Right cardiac atrium (tissue), 5 donors: ENCODE data around the gene HAGH. TPM values are rescaled to one million over a fixed set of nuclear protein-coding genes. Genes with fewer than 3 reads are reported as not detected.

Source experiments
- ATAC-seq, 2 donors: fragments of 200-7000 bp; cut with Tn5 transposase; one replicate each; pipeline versions ENCODE4 v1.8.0 to v1.9.1; 2020; ENCODE audit warnings: moderate library complexity in 2 of 2, mild to moderate bottlenecking in 1 of 2
- DNase-seq, 3 donors: peaks; one replicate each; pipeline ENCODE4 v3.0.0-alpha.2; 2020
- H3K27ac ChIP-seq: one replicate; pipeline ENCODE4 v1.5.1; 2013; ENCODE audit warnings: mild to moderate bottlenecking, low read length, control low read depth, moderate library complexity
- H3K27me3 ChIP-seq: one replicate; pipeline ENCODE4 v1.6.1; 2013; ENCODE audit not compliant: control insufficient read depth, insufficient read depth
- H3K4me1 ChIP-seq: one replicate; pipeline ENCODE4 v1.6.1; 2013; ENCODE audit warnings: low read length; ENCODE audit not compliant: control insufficient read depth, insufficient read depth
- H3K4me3 ChIP-seq: one replicate; pipeline ENCODE4 v1.5.1; 2013; ENCODE audit warnings: low read length, control low read depth
- H3K9me3 ChIP-seq: one replicate; pipeline ENCODE4 v1.6.1; 2013; ENCODE audit warnings: low read length; ENCODE audit not compliant: control insufficient read depth
- WGBS: extraction: QIAGEN DNeasy Blood & Tissue Kit; methylation state at CpG from one replicate; pipeline ENCODE4 v1.1.7; 2013; 5-methylcytosine and 5-hydroxymethylcytosine counted together
- intact Hi-C, 4 donors: fragments of 100-400 bp; cut with DNase I; formaldehyde crosslinking; loops; one replicate each; pipeline versions ENCODE4 v1.11.0 to v1.14.0; 2022 to 2023
- polyA plus RNA-seq: library from polyadenylated mRNA; stranded (reverse); fragments of 200-250 nt; gene quantifications from one replicate; pipeline ENCODE4 v1.2.3, GENCODE V29; 2013
- total RNA-seq, 4 donors: library from RNA; stranded (reverse); fragmentation: NEBNext Ultra II Directional; extraction: Animal tissue kit (Norgen Biotek cat#: 25700); gene quantifications; one replicate each; pipeline ENCODE4 v1.2.1, GENCODE V29; 2021
- donor health status: healthy with polysubstance abuse.
- donor health status: DM: no; HTN: yes; CAD: no.
- donor health status: DM: no; HTN: no; CAD: no.
- donor health status: DM: no; HTN: yes; CAD: no; lungs with severe emphysema.
- donor health status: DM: yes; HTN: yes; CAD: no.

Gene HAGH
- total and polyA plus RNA-seq, 5 donors = 123 to 224 (median 145) TPM

DNA sequence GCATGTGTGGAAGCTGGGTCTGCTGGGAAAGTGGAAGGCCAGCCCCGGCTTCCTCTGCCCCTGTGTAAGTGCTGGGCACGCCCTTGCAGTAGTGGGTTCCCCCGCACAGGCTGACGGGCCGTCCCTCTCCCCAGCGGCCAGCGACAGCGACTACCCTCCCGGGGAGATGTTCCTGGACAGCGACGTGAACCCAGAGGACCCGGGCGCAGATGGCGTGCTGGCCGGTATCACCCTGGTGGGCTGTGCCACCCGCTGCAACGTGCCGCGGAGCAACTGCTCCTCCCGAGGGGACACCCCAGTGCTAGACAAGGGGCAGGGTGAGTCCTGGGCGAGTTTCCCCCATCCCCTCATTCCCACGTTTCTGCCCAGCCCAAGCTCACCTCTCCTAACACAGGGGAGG lies 60.8 kb downstream of the HAGH start:
- no peaks in the 10 kb centered on the region for H3K27me3 ChIP-seq
- no peak overlapping the region for H3K27ac ChIP-seq
- H3K4me1 ChIP-seq = no peaks in the 10 kb centered on the region
- no peak overlapping the region for H3K4me3 ChIP-seq
- no peaks in the 10 kb centered on the region for H3K9me3 ChIP-seq
- DNase-seq (no peak), ATAC-seq (no peak)
- 88% methylated on average over 22 of the region's 22 CpGs for WGBS
- intact Hi-C loops = no loop called here

- intact Hi-C loops = no loop called here
- ATAC-seq = no peak
- WGBS = 93% methylated on average over 21 of the region's 21 CpGs
- no peak overlapping the region for H3K27ac ChIP-seq
- no peak overlapping the region for H3K4me3 ChIP-seq
- no peaks in the 10 kb centered on the region for H3K9me3 ChIP-seq
- no peaks in the 10 kb centered on the region for H3K4me1 ChIP-seq
- no peaks in the 10 kb centered on the region for H3K27me3 ChIP-seq
- DNase-seq = no peak
Observed at GRCh38 chr16:1764971-1765370, 61.7 kb downstream of the HAGH start.

DNA sequence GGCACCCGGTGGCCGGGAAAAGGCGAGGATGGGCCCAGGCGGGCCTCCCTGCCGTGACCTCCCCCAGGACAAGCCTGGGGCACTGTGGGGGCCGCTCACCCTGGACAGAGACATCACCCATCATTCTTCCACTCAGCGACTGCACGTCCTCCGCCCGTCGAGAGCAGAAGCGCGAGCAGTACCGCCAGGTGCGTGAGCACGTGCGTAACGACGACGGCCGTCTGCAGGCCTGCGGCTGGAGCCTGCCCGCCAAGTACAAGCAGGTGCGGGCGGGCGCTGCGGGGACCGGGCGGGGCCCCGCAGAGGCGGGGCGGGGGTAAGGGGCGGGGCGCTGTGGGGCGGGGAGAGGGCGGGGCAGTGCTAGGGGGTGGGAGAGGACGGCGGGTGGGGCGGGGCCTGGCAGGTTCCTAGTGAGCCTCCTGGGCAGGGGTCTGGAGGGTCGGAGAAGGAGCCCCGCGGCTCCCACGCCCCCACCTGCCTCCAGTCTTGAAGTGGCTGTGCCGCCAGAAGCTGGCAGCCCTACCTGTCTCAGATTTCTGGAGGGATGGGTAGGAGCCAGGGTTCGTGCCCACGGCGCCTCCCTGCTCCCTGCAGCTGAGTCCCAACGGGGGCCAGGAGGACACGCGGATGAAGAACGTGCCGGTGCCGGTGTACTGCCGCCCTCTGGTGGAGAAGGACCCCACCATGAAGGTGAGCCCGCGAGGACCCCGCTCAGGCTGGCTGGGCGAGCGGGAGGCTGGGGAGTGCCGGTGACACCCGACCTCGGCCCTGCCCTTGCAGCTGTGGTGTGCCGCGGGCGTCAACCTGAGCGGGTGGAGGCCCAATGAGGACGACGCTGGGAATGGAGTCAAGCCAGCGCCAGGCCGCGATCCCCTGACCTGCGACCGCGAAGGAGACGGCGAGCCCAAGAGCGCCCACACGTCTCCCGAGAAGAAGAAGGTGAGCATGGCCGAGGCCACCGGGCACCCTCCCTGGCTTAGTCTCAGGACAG lies 62.8 kb downstream of the HAGH start:
- ATAC-seq (no peak), DNase-seq (peak in 2 of 3 donors; percentile 18 to 70)
- Histone ChIP-seq H3K4me3 (no peak overlapping the region), H3K4me1 (no peaks in the 10 kb centered on the region), H3K9me3 (no peaks in the 10 kb centered on the region), H3K27me3 (no peaks in the 10 kb centered on the region), H3K27ac (no peak overlapping the region)
- intact Hi-C loops = no loop called here
- WGBS = 74% methylated on average over 81 of the region's 81 CpGs

- no peaks in the 10 kb centered on the region for H3K4me1 ChIP-seq
- no peaks in the 10 kb centered on the region for H3K27me3 ChIP-seq
- ATAC-seq (no peak), DNase-seq (peak in 1 of 3 donors; percentile 23)
- H3K9me3 ChIP-seq = no peaks in the 10 kb centered on the region
- H3K4me3 ChIP-seq = no peak overlapping the region
- WGBS = 82% methylated on average over 24 of the region's 24 CpGs
- intact Hi-C loops = no loop called here
- H3K27ac ChIP-seq = no peak overlapping the region
Observed at GRCh38 chr16:1762879-1763520, 63.6 kb downstream of the HAGH start.

- H3K9me3 ChIP-seq = no peaks in the 10 kb centered on the region
- WGBS = 87% methylated on average over 30 of the region's 30 CpGs
Observed at GRCh38 chr16:1762196-1762878, 64.3 kb downstream of the HAGH start.

GRCh38 chr16:1761751-1762150 lies 64.9 kb downstream of the HAGH start:
- H3K9me3 ChIP-seq = no peaks in the 10 kb centered on the region
- no peak for ATAC-seq
- no peaks in the 10 kb centered on the region for H3K4me1 ChIP-seq
- intact Hi-C loops = no loop called here
- WGBS = 93% methylated on average over 15 of the region's 15 CpGs
- DNase-seq = no peak
- no peak overlapping the region for H3K27ac ChIP-seq
- H3K27me3 ChIP-seq = no peaks in the 10 kb centered on the region
- H3K4me3 ChIP-seq = no peak overlapping the region

More at GRCh38 chr16:1762196-1762878, 64.3 kb downstream of the HAGH start:
- DNase-seq = no peak
- Histone ChIP-seq H3K4me3 (no peak overlapping the region), H3K27ac (no peak overlapping the region), H3K4me1 (no peaks in the 10 kb centered on the region), H3K27me3 (no peaks in the 10 kb centered on the region)
- intact Hi-C loops = no loop called here
- no peak for ATAC-seq

DNA sequence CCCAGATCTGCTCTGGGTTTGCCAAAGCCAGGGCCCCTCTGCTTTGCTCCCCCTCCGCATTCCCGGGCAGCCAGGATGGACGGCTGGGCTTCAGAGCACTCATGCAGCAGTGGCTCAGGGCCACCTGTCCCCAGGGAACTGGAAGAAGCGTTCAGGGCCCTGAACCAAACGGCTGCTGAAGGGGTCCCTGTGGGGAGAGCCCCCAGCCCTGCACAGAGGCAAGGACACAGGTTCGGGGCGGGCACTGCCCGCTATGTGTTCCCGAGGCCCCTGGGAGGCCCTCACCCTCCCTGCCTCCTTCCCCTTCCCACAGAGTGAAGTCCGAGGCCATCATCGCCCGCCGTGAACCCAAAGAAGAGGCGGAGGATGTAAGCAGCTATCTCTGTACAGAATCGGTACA lies 65.7 kb downstream of the HAGH start:
- Histone ChIP-seq H3K4me3 (no peak overlapping the region), H3K27ac (no peak overlapping the region), H3K27me3 (no peaks in the 10 kb centered on the region), H3K4me1 (no peaks in the 10 kb centered on the region), H3K9me3 (no peaks in the 10 kb centered on the region)
- no peak for DNase-seq
- ATAC-seq = no peak
- intact Hi-C loops = no loop called here
- WGBS = 89% methylated on average over 15 of the region's 15 CpGs

DNA sequence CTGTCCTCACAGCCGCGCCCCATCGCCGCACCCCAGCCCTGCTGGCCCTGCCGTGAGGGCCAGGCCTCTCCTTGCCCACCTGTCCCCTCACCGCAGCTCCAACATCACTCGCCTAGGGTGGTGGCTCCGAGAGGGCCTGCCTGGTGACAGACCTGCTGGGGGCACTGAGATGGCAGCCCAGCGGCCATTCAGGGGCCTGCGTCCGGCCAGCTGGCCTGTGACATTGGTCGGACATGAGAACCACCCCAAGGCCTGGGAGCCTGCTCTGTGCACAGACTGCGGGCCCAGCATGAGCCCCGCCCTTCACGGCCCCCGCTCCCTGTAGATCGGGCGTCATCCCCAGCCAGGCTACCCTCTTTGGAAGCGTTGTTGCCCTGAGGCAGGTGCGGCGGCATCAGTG lies 67.1 kb downstream of the HAGH start:
- no peak for ATAC-seq
- WGBS = 96% methylated on average over 21 of the region's 21 CpGs
- no peak overlapping the region for H3K4me3 ChIP-seq
- H3K9me3 ChIP-seq = no peaks in the 10 kb centered on the region
- intact Hi-C loops = no loop called here
- no peaks in the 10 kb centered on the region for H3K4me1 ChIP-seq
- H3K27me3 ChIP-seq = no peaks in the 10 kb centered on the region
- no peak for DNase-seq
- H3K27ac ChIP-seq = no peak overlapping the region

DNA sequence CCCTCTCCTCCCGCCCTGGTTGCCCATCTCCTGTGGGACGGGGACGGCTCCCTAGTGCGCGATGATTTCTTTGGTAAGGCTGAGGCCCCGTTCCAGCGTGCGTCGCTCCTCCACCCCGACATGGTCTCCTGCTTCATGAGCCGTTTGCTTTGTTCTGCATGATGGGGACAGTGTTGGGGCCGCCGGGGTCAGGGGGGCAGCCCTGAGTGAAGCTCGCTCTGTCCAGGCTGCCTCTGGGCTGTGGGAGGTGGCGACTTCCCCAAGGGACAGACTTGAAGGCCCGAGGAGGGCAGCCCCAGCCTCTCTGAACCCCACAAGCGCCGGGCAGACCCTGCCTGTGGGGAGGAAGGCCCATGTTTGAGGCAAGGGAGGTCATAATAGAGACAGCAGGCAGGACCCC lies 67.7 kb downstream of the HAGH start:
- no peak overlapping the region for H3K27ac ChIP-seq
- H3K4me1 ChIP-seq = no peaks in the 10 kb centered on the region
- intact Hi-C loops = no loop called here
- no peaks in the 10 kb centered on the region for H3K27me3 ChIP-seq
- H3K9me3 ChIP-seq = no peaks in the 10 kb centered on the region
- ATAC-seq (no peak), DNase-seq (no peak)
- no peak overlapping the region for H3K4me3 ChIP-seq
- WGBS = 90% methylated on average over 18 of the region's 18 CpGs

DNA sequence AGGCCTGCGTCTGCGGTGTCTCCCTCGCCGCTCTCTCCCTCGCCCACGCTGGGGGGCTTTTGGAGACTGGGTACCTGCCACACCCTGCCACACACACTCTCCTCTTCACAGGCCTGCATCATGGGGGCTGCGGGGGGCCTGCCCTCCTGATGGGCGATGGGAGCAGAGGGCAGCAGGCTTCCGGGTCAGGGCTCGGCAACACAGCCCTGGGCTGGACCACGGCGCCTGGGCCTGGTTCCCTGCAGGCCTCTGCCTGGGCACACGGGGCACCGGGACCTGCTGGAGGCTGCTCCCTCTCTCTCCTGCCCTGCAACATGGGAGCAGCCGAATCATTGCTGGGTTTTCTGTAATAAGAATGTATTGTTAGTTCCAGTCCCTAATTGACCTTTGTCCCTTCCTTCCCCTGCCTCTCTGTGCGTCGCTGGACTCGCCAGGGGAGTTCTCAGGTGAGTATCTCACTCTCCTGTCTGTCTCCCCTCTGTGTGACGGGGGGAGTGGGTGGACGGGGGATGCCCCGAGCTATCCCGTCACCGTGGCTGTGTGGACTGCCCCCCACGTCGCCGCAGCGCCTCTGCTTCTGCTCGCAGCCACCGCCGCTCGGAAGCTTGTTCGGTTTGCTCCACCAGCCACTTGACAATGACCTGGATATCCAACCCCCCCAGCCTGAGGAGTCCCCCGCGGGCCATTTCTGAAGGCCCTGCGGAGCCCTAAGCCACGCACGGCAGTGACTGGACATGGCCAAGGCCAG lies 68.7 kb downstream of the HAGH start:
- Histone ChIP-seq H3K9me3 (no peaks in the 10 kb centered on the region), H3K4me3 (no peak overlapping the region), H3K4me1 (no peaks in the 10 kb centered on the region), H3K27ac (no peak overlapping the region), H3K27me3 (no peaks in the 10 kb centered on the region)
- ATAC-seq = no peak
- intact Hi-C loops = no loop called here
- DNase-seq = no peak
- WGBS = 92% methylated on average over 37 of the region's 37 CpGs
